CD4-positive, alpha-beta T cell treated with Interleukin-17A for 1 hour (primary cell): Measurements from ENCODE around the gene EMCN.
A peak's percentile ranks its signal among the peaks of the same experiment; 100 is the strongest.
"Not testable (repeated sequence)": the region's sequence is repeated elsewhere in the genome, so short reads cannot be mapped to it uniquely, and the experiment has no call there.

Experiments
- DNase-seq: peaks from one replicate; pipeline ENCODE4 v3.0.0-alpha.2; 2020

EMCN gene

DNA sequence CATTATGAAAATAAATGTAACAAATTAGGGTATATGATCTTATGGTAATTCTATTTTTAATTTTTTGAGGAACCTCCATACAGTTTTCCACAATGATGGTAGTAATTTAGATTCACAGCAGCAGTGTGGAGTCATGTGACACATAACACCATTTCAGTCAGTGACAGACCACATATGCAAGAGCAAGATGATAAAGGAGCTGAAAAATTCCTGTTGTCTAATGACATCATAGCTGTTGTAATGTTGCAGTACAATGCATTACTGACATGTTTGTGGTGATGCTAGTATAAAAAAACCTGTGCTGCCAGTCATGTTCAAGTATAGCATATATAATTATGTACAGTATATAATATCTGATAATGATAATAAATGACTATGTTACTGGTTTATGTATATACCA lies 28.5 kb downstream of the EMCN start:
- DNase-seq: no peak

DNA sequence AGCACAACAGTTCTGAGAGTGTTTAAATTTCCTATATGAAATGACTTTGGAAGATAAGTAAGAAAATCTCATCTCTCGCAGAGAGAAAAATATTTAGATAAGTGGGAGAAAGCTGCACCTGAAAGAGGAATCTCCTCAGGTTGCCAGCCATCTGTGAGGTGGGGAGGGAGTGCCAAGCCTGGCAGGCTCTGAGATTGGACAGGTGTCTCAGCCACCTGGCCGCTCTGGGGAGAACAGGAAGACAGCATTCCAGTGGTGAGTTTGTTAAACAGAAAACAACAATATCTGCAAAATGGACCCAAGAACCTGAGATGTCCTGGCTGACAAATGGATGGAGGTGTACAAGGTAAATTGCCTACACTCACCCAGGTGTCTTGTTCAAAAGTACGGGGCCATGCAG lies 31.3 kb downstream of the EMCN start:
- no peak for DNase-seq

- DNase-seq: no peak
These were observed 34.0 kb downstream of the EMCN start for GRCh38 chr4:100483796-100484195.

GRCh38 chr4:100479971-100480370 lies 37.9 kb downstream of the EMCN start:
- DNase-seq: no peak

GRCh38 chr4:100469555-100469954 lies 48.3 kb downstream of the EMCN start:
- no peak for DNase-seq

- DNase-seq: no peak
These were observed 51.3 kb downstream of the EMCN start for GRCh38 chr4:100466501-100466900.

DNA sequence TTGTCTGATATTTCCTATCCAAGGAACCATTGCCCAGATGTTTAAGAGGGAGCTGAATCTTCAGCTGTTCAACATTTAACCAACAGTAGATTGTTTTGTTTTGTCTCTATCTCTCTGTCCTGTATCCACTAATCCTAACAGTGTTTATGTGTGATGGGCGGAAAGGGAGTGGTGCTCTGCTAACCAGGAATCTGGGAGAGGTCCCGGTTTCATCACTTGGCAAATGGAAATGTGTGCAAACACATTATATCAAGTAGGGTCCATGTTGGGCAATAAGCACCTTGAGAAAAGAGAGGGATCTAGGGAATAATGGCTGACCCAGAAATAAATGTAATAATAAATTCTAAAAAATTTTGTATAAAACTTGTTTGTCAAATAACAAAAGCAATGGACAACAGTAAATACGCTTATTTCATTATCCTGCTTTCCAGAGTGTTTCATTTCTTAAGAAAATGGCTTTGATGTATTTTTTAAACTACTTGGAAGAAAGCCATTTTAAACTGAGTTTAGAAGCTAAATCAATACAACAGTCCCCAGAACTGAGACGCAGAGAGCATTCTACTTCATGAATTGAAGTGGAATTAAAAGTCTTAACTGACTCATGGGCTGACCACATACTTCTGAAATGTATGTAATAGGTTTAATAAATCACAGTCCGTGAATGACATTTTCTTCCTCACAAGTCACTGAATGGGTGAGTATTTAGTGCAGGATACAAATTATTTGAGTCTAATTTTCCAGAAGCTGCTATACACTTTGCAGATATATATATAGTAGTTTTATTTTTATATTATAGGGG lies 55.8 kb downstream of the EMCN start:
- DNase-seq: no peak

GRCh38 chr4:100450449-100450848 lies 67.4 kb downstream of the EMCN start:
- no peak for DNase-seq

GRCh38 chr4:100431416-100431815 lies 86.4 kb downstream of the EMCN start:
- DNase-seq: no peak

DNA sequence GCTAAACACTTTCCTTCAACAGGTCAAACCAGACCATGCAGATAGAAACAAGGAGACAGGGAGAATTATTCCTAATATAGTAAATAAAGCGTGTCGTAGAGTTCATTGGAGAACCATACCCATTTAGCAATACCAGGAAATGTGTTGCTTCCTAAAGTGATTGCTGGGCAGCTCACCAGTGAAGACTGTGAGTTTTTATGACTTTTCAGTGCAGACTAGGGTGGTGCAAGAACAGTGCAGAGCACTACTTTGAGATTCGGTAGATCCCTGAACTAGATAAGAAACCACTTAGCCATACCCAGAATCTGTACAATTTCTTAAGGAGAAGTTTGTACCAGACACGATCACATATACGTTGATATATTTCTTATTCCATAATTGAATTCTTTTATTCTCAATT lies 87.4 kb downstream of the EMCN start:
- no peak for DNase-seq

GRCh38 chr4:100429616-100430015 lies 88.2 kb downstream of the EMCN start:
- no peak for DNase-seq

- no peak for DNase-seq
These were observed 89.8 kb downstream of the EMCN start for GRCh38 chr4:100428051-100428450.

- DNase-seq: no peak
These were observed 93.4 kb downstream of the EMCN start for GRCh38 chr4:100424376-100424775.

DNA sequence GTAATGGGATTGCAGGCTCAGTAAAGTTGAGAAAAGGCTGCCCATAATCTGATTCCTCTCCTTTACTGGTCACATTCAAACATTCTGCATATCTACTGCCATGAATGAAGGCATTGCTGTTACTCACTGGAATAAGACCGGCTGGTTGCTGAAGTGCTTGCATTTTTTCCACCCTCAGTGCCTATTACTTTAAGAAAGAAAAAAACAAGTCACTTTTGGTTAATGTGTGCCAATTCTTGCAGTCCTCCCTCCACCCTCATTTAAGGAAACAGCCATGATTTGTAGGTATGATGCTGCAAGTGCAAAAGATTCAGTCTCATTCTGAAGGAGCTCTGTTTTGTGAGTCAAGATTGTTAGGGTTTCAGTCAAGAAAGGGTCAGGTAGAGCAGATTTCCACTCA lies 94.9 kb downstream of the EMCN start:
- no peak for DNase-seq

DNA sequence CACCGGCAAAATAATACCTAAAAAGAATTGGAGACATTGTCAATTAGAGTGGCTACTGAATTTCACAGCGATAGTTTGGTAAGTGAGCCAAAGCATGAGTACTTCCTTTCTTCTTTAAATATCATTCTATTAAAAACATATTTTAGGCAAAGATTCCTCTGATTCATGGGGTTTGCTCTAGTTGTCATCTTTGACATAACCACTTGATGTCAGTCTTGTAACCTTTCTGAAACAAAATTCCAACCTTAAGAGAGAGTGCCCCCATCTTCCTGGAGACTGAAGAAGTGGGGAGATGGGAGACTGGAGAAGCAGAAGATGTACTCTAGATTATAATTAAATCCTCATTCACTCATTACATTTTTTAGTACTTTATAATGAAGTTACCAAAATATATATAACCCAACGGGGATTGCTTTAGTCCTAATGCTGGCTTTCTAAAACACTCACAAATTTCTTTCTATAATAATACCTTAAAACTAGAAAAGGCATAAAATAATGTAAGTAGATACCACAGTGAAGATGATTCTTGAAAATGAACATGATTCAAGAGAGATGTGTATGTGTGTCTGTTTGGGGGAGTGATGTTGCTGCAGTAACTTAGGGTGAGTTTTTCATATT lies 96.4 kb downstream of the EMCN start:
- peak; percentile 5 for DNase-seq

DNA sequence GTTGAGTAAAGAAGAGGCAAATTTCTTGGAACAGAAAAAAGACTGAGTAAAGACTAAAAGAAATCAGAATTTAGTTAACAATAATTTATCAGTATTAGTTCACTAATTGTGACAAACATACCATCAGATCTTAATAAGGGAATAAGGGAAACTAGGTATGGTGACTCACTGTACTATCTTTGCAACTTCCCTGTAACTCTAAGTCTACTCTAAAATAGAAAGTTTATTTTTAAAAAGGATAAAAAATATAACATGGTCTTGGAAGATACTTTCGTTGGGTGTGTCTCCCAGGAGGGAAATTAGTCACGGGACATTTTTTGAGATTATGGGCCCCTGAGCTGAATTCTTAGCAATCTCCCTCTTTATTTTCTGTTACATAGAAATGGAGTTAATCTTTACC lies 97.3 kb downstream of the EMCN start:
- no peak for DNase-seq

DNA sequence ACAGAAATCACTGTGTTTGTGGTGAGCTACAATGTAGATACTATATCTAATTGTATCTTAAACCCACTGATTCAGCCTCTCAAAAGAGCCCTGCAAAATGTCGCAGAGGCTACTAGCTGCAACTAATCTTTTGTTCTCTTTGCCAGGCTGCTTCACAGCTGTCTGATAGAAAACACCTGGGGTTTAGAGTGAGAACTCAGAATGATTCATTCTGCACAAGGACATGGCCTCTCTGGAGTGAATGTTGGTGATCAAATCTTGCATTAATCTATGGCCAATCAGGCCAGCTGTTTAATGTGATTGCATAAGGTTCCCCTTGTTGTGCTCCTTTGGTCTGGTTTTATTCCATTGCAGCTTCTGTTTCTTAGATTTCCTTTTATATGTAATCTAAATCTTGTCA lies 100.3 kb downstream of the EMCN start:
- DNase-seq: no peak

GRCh38 chr4:100414016-100414790 lies 103.6 kb downstream of the EMCN start:
- no peak for DNase-seq

- no peak for DNase-seq
These were observed 126.0 kb downstream of the EMCN start for GRCh38 chr4:100391863-100392262.

GRCh38 chr4:100391086-100391485 lies 126.7 kb downstream of the EMCN start:
- no peak for DNase-seq

GRCh38 chr4:100386270-100386669 lies 131.6 kb downstream of the EMCN start:
- no peak for DNase-seq

- not testable (repeated sequence) for DNase-seq
These were observed 137.4 kb downstream of the EMCN start for GRCh38 chr4:100380401-100380800.

DNA sequence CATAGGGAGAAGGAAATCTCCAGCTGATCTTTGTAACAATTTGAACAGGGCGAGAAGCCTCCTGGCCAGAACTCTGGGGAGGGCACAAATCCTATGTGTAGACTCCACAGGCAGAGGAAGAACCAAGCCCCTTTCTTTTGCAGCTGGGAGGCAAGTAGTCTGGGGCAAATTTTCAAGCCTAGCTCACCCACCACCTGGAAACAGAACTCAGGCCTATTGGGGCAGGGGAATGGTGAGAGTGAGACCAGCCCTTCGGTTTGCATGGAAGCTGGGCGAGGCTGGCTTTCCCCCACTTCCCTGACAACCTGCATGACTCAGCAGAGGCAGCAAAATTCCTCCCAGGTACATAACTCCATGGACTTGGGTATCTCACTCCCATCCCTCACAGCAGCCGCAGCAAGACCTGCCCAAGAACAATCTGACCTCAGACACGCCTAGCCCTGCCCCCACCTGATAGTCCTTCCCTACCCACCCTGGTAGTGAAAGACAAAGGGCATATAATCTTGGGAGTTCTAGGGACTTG lies 138.2 kb downstream of the EMCN start:
- DNase-seq: no peak

DNA sequence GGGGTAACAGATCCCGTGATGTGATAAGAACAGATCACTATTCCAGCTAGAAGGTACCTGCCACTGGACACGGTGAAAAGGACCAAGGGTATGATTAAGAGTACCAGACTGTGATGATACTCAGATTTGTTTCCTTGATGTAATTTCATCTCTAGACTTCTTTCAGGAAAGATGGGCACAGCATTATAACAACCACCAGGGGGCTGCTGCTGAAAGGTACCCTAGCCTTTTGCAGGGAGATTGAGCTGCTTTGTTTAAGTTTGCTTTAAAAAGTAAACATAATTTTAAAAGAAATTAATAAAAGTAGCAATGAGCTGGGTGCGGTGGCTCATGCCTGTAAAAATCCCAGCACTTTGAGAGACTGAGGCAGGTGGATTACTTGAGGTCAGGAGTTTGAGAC lies 145.4 kb downstream of the EMCN start:
- DNase-seq: no peak
